SK-N-SH treated with all-trans-retinoic acid at 6 μM for 48 hours (cell line): ENCODE measurements around the gene HSBP1L1.

Experiments used
- ARNTL ChIP-seq: fragments of 450-650 bp; formaldehyde crosslinking; IDR thresholded peaks from 2 replicates; pipeline ENCODE4 v1.5.0; 2020; ENCODE audit warnings: low read depth, mild to moderate bottlenecking, moderate library complexity, borderline replicate concordance
- ESRRG ChIP-seq: fragments of 250-450 bp; sonication (Bioruptor Pico); IDR thresholded peaks from 2 replicates; pipeline ENCODE4 v1.6.1; 2021; ENCODE audit warnings: mild to moderate bottlenecking
- TCF4 ChIP-seq: fragments of 250-450 bp; sonication (Bioruptor Pico); IDR thresholded peaks from 2 replicates; pipeline ENCODE4 v1.8.0; 2021; ENCODE audit warnings: mild to moderate bottlenecking, moderate library complexity, borderline replicate concordance
- ZFP3 ChIP-seq: fragments of 250-450 bp; sonication (Bioruptor Pico); IDR thresholded peaks from 2 replicates; pipeline ENCODE4 v1.5.0; 2020; ENCODE audit warnings: mild to moderate bottlenecking, moderate library complexity
- ZFP30 ChIP-seq: fragments of 450-650 bp; formaldehyde crosslinking; IDR thresholded peaks from 2 replicates; pipeline ENCODE4 v1.5.0; 2022; ENCODE audit warnings: mild to moderate bottlenecking, moderate library complexity
- TF ChIP-seq, protein P1 (sequence below): fragments of 250-450 bp; sonication (Bioruptor Pico); IDR thresholded peaks from 2 replicates; pipeline ENCODE4 v1.5.1; 2021; ENCODE audit warnings: mild to moderate bottlenecking, moderate library complexity

DNA sequence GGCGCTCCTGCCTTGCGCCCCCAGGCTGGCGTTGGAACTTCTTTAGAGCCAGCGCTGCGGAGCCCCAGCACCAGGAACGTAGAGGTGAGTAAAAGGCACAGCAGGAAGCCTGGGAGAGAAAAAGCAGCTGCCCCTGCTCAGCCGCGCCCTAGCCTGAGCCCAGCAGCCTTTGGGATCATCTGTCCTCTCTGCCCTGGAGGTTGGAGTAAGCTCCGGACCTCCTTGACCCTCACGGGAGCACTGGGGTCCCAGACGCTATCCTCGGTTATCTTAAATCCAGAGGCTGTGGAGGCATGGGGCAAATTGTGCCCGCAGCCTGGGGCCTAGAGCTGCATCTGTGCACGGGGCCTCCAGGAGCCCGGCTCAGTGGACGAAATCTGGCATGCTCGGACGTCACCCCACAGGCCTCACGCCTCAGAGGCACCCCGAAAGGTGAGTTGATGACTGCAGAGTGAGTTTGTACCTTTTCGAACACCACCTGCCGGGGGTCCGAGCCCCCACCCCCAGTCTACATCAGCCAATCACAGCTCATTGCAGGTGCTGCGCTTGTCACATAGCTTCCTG is 11.4 kb upstream of the HSBP1L1 start:
- TF ChIP-seq ESRRG (CRISPR knock-in tag) (no peak), ZFP3 (CRISPR knock-in tag) (no peak), TCF4 (CRISPR knock-in tag) (no peak), ARNTL (CRISPR knock-in tag) (no peak), ZFP30 (CRISPR knock-in tag) (no peak)
- TF ChIP-seq, protein P1, sequence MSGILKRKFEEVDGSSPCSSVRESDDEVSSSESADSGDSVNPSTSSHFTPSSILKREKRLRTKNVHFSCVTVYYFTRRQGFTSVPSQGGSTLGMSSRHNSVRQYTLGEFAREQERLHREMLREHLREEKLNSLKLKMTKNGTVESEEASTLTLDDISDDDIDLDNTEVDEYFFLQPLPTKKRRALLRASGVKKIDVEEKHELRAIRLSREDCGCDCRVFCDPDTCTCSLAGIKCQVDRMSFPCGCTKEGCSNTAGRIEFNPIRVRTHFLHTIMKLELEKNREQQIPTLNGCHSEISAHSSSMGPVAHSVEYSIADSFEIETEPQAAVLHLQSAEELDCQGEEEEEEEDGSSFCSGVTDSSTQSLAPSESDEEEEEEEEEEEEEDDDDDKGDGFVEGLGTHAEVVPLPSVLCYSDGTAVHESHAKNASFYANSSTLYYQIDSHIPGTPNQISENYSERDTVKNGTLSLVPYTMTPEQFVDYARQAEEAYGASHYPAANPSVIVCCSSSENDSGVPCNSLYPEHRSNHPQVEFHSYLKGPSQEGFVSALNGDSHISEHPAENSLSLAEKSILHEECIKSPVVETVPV (CRISPR knock-in tag), result no peak
